Measurements from ENCODE around the gene PAH.
A peak's percentile ranks its signal among the peaks of the same experiment; 100 is the strongest.

Gene PAH

DNA sequence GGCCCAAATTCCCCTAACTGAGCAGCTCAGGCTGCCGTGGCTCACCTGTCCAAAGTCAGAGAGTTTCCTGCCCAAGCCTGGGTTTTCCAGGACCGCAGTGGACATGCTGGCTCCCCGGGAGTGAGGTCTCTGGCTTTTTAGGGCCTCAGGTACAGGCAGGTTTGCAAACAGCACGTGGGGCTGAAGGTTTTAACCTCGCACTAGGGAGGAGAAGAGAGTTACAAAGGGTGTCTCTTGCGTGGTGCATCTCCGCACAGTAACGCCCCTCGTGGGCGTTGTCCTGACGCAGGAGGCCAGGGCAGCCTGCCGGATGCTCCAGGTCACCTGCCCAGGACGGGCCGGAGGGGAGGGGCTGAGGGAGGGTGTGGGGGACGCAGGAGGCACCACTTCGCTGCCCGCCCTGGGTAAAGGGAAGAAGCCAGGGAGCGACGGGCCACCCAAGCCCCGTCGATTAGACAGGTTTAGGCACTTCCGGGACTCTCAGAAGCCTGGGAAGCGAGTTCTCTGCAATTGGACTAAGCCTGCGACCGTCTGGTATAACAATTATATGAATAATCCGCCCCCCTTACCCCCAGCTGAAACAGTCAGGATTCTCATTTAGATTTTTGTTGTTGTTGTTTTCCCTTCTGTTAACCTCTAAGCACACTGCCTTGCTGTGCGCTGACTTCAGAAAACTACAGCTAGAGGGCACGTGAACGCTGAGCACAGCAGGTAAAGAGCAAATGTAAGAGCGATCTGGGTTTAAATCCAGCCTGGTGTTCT, at the start of gene PAH:
Gene PAH, minus strand, starts transcription at position 219 of the 762 bp plus-strand sequence. Its CDS starts 114 bp downstream, at position 105.
- peak in 1 of 2 donors; percentile 0 for DNase-seq (ENCODE audit: low read depth in 2 of 2)

- DNase-seq (ENCODE audit: low read depth in 2 of 2) = no peak
These were observed 49.3 kb upstream of the PAH start for GRCh38 chr12:102966200-102966863.

DNA sequence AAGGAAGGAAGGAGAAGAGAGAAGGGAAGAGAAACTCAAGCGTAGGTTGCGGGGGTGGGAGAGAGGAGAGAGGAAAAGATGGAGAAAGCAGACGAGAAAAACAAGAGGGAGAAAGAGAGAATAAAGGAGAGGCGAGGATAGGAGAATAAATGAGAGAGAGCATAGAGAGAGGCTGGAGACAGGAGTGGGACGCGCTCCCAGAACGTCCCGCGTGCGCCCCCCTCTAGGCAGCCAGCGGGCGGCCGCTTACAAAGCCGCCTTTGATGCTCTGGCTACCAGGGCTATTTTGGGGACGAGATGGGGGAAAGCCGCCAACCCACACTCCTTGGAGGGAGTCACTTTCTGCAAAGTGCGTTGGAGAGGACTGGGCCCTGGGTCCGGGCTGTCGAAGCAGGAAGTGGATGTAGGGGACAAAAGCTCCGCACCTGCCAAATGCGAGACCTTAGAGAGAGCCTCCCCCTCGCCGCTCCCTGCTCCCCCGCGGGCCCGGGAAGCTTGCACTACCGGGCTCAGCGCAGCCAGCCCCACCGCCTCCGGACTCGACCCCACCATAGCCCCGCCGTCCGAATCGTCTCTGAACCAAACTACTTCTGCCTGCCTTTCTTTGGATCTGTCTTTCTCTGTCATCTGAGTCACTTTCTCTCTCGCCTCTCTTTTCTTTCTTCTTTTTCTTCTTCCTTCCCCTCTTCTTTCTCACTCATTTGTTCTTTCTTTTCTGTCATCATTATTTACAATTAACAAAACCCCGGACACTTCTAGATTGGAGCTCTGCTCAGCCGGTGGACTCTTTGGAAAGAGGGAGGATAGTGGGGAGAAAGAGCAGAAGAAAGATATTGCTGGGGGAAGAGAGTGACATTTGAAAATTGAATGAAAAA, 48.5 kb upstream of the PAH start:
- no peak for DNase-seq (ENCODE audit: low read depth in 2 of 2)

- DNase-seq (ENCODE audit: low read depth in 2 of 2) = no peak
These were observed 47.8 kb upstream of the PAH start for GRCh38 chr12:102964872-102965271.

- DNase-seq (ENCODE audit: low read depth in 2 of 2) = no peak
These were observed 46.8 kb upstream of the PAH start for GRCh38 chr12:102963796-102964195.

- DNase-seq (ENCODE audit: low read depth in 2 of 2) = no peak
These were observed 45.9 kb upstream of the PAH start for GRCh38 chr12:102962986-102963385.

DNA sequence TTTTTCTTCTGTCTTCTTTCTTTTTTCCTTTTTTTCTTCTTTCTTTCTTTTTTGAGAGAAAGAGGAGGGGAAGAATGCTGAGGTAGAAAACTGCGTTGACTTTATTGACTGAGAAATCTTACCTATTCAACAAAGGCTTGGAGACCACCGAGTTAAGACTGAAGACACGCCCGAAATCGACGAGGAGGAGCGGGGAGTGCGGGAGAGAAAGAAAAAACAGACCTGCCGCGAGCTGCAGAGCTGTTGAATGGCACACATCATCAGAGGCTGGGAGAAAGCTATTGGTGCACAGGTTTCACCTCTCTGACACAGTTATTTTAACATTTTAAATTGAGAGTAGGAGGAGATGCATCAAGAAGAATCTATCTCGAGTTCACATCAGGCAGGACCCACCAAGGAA, 45.5 kb upstream of the PAH start:
- DNase-seq (ENCODE audit: low read depth in 2 of 2) = no peak

- DNase-seq (ENCODE audit: low read depth in 2 of 2) = no peak
These were observed 44.4 kb upstream of the PAH start for GRCh38 chr12:102961466-102961855.

GRCh38 chr12:102960766-102961465, 43.9 kb upstream of the PAH start:
- DNase-seq (ENCODE audit: low read depth in 2 of 2) = no peak

DNA sequence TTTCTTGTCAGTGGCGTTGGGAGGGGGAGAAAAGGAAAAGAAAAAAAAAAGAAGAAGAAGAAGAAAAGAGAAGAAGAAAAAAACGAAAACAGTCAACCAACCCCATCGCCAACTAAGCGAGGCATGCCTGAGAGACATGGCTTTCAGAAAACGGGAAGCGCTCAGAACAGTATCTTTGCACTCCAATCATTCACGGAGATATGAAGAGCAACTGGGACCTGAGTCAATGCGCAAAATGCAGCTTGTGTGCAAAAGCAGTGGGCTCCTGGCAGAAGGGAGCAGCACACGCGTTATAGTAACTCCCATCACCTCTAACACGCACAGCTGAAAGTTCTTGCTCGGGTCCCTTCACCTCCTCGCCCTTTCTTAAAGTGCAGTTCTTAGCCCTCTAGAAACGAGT, 42.3 kb upstream of the PAH start:
- no peak for DNase-seq (ENCODE audit: low read depth in 2 of 2)

DNA sequence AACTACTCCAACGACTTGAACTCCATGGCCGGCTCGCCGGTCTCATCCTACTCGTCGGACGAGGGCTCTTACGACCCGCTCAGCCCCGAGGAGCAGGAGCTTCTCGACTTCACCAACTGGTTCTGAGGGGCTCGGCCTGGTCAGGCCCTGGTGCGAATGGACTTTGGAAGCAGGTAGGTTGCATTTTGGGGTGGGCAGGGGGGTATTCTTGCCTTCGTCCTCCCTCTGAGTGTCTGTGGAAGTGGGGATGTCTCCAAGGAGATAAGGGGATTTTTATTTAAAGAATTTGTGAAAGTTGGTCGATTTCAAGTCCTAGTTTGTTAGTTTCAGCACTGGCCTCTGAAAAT, 41.8 kb upstream of the PAH start:
- no peak for DNase-seq (ENCODE audit: low read depth in 2 of 2)

GRCh38 chr12:102958073-102958829, 41.2 kb upstream of the PAH start:
- DNase-seq (ENCODE audit: low read depth in 2 of 2) = no peak

DNA sequence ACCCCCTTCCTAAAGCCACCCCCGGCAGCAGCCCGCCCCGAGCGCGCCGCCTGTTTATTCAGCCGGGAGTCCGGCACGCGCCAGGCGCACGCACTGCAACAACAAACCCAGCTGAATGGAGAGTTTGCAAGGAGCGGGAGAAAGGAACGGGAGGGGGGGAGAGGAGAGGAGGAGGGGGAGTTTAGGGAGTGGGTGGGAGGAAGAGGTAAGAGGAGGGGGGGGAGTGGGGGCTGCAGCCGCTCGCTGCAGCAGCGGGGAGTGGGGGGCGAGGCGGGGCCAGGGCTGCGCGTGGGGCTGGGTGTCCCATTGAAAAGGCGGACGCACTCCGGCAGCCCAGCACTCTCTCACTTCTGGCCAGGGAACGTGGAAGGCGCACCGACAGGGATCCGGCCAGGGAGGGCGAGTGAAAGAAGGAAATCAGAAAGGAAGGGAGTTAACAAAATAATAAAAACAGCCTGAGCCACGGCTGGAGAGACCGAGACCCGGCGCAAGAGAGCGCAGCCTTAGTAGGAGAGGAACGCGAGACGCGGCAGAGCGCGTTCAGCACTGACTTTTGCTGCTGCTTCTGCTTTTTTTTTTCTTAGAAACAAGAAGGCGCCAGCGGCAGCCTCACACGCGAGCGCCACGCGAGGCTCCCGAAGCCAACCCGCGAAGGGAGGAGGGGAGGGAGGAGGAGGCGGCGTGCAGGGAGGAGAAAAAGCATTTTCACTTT, 40.5 kb upstream of the PAH start, which contains the start of gene ASCL1:
Gene ASCL1, plus strand, starts transcription at position 336 of the 712 bp plus-strand sequence. CDS start 571 bp downstream, outside the sequence.
- no peak for DNase-seq (ENCODE audit: low read depth in 2 of 2)

- DNase-seq (ENCODE audit: low read depth in 2 of 2) = no peak
These were observed 39.8 kb upstream of the PAH start for GRCh38 chr12:102956738-102957327.

GRCh38 chr12:102955926-102956737, 39.1 kb upstream of the PAH start:
- no peak for DNase-seq (ENCODE audit: low read depth in 2 of 2)

GRCh38 chr12:102954134-102954533, 37.1 kb upstream of the PAH start:
- no peak for DNase-seq (ENCODE audit: low read depth in 2 of 2)

DNA sequence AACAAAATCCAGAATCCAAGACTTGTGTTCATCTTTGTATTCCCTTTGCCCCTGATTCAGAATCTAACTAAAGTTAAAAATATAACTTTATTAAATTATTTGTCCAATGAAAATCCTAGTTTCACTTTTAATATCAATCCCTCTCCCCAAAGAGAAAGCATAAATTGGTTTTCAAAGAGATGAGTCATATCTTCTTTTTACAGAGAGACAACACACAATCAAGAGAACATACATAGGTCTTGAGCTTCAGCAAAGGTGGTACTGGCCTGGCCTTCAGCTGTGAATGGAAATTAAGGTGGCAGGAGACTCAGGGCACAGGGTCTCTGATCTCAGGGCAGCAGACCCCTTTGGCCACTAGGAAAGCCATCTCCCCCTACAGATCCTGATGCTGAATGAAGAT, 36.2 kb upstream of the PAH start:
- no peak for DNase-seq (ENCODE audit: low read depth in 2 of 2)

DNA sequence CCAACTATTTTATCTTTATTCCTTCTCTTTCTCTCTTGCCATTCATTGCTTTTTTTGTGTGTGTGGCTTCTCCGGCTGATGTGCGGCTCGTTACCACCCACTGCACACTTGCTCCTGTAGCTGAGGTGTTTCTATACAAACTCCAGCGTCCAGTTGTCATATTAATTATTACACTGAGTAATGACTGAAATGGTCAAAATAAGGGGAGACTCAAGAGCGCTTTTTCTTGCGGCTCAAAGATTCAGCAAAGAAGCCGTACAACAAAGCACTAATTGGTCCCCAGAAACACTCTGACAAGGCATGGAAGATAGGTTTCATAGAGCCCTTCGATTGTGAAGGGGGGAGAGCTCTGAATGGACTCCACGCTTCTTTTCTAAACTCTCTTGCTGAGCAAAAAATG, 34.8 kb upstream of the PAH start:
- no peak for DNase-seq (ENCODE audit: low read depth in 2 of 2)

DNA sequence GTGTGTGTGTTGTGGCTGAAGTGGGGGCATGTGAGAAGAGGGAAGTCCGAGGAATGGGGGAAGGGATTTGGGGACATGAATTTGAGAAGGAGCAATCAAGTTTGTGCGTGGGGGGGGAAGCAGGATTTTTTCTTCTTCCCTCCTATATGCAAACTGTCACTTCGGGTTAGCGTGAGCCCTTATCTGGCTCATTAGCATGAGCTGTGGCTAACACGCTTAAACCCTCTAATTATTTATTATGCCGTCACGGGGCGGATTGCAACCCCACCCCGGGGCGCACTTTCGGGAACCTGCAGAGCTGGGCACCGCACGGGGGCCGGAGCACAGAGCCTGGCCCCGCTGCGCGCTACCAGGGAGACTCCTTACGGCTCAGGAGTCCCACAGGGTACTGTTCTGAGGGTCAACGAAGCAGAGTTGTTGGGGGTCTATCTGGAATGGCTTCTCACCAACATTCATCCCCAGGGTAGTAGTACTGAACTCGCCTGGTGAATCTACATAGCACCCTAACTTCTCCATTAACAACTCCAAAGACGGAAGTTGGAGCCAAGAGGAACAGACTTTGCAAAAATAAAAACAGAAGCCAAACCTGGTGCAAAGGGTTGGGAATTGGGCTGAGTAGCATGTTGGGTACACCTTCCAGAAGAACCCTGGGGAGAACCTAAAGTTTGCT, 34.0 kb upstream of the PAH start:
- DNase-seq (ENCODE audit: low read depth in 2 of 2) = no peak

All from stimulated activated CD4-positive, alpha-beta T cell treated with anti-CD3 and anti-CD28 coated beads, Interleukin-1b, Interleukin-23, amount 100 ng/mL, for 4 hours (primary cell).